ENCODE results near the gene SDCBP2.
A peak's percentile ranks its signal among the peaks of the same experiment; 100 is the strongest.

The SDCBP2 gene

DNA sequence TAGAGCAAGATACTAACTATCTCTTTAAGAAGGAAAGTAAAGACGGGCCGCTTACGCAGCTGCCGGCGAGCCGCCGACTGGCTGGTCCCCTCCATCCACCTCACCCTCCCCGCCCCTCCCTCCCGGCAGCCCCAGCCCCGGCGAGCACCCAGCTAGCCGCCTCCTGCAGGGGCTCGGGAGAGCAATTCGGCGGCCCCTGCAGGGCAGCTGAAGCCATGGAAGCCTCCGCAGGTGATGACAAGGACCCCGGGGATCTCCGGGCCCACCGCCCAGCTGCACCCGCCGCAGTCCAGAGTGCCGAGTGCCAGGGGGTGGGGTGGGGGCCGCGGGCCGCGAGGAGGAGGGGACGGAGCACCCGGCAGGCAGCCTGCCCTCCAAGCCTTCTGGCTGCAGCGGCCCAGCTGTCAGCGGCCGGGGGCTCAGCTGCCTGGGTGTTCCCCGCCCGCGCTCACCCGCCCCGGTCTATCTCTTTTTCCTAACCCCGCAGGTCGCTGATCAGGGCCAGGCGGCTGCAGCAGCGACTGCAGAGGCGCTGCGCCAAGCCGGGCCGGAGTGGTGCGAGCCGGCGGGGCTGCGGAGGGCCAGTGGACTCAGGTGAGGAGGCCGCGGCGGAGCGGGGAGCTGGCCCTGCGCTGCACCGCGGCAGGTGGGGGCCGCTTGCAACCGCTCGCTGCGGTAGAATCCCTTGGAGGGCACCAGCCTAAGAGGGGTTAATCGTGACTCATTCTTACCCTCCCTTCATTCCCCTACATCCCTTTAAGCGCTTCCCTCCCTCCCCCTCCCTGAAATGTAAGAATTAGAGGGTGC lies 62.6 kb downstream of the SDCBP2 start, which contains the start of gene SNPH:
TSS of gene SNPH (plus strand) at position 128 of the 807 bp plus-strand sequence. CDS start 29,946 bp downstream, outside the sequence.
- Histone ChIP-seq H3K4me1 (no peaks in the 10 kb centered on the region), H3K27me3 (no peaks in the 10 kb centered on the region), H3K4me3 (ENCODE audit: low read depth, low read length) (peak within 1 kb of the TSS; percentile 28), H3K36me3 (no peaks in the 10 kb centered on the region), H3K9me3 (no peaks in the 10 kb centered on the region)
- TF ChIP-seq, protein P1, sequence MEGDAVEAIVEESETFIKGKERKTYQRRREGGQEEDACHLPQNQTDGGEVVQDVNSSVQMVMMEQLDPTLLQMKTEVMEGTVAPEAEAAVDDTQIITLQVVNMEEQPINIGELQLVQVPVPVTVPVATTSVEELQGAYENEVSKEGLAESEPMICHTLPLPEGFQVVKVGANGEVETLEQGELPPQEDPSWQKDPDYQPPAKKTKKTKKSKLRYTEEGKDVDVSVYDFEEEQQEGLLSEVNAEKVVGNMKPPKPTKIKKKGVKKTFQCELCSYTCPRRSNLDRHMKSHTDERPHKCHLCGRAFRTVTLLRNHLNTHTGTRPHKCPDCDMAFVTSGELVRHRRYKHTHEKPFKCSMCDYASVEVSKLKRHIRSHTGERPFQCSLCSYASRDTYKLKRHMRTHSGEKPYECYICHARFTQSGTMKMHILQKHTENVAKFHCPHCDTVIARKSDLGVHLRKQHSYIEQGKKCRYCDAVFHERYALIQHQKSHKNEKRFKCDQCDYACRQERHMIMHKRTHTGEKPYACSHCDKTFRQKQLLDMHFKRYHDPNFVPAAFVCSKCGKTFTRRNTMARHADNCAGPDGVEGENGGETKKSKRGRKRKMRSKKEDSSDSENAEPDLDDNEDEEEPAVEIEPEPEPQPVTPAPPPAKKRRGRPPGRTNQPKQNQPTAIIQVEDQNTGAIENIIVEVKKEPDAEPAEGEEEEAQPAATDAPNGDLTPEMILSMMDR (IDR thresholded peaks at IDR 0.05; ENCODE audit: low read depth, low read length), result no peak
- peak; percentile 25 for DNase-seq

DNA sequence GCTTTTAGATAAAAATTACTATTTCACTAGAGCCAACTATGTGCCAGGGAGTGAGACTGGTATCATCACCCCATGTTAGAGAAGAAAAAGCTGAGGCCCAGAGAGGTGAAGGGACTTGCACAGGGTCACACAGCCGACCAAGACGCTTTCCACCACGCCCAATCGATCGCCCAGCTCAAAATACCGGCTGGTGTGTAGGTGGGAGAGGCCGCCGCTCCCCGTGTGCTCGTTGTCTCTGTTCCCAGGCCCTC lies 63.1 kb downstream of the SDCBP2 start:
- H3K36me3 ChIP-seq, result no peaks in the 10 kb centered on the region
- H3K9me3 ChIP-seq, result no peaks in the 10 kb centered on the region
- peak overlapping the region; percentile 28 for H3K4me3 ChIP-seq (ENCODE audit: low read depth, low read length)
- no peak for DNase-seq
- H3K27me3 ChIP-seq, result no peaks in the 10 kb centered on the region
- TF ChIP-seq, protein P1 (IDR thresholded peaks at IDR 0.05; ENCODE audit: low read depth, low read length), result no peak
- H3K4me1 ChIP-seq, result no peaks in the 10 kb centered on the region

DNA sequence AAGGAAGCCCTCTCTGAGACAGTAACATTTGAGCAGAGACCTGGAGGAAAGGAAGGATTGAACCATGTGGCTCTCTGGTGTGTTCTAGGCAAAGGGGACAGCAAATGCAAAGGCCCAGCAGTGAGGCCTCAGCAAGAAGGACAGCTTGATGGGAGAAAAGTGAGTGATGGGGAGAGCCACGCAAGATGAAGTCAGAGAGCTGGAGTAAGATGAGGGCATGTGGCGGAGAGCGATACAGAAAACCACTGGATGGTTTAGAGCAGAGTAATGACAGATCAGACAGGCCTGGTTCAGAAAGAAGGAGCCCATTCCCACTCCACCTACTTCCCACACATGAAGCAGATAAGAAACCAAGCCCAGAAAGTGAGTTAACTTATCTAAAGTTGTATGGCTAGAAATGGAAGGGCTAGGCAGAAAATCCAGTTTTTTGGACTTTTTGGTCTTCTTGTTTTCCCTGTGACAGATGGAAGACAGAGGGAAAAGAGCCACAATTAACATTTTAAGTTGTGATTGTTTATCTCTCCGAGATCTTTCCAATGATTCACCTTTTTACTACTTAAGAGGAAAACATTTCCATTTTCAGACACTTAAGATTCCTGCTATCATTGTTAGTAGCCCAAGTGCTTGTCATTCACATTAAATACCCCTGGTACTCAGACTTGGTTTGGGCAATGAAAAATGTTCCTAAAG lies 63.6 kb downstream of the SDCBP2 start:
- TF ChIP-seq, protein P1 (IDR thresholded peaks at IDR 0.05; ENCODE audit: low read depth, low read length), result no peak
- Histone ChIP-seq H3K9me3 (no peaks in the 10 kb centered on the region), H3K36me3 (no peaks in the 10 kb centered on the region), H3K4me3 (ENCODE audit: low read depth, low read length) (no peak overlapping the region), H3K4me1 (no peaks in the 10 kb centered on the region), H3K27me3 (no peaks in the 10 kb centered on the region)
- no peak for DNase-seq

DNA sequence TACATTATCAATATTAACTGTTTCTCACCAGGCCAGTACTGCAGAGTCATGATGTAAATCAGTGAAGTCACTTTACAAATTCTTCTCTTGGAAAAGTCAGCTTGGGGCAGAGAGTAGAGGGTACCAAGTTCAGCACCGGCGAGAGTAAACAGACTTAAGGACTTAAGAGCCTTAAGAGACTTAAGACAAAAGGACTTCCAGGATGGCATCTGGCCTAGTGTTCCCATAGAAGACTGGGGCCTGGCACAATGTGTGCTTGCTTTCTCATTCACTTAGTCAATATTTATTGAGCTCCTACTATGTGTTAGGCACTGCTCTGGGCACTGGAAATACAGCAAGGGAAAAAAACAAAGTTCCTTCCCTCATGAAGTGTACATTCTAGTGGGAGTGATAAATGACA lies 64.2 kb downstream of the SDCBP2 start:
- no peak overlapping the region for H3K4me3 ChIP-seq (ENCODE audit: low read depth, low read length)
- H3K36me3 ChIP-seq, result no peaks in the 10 kb centered on the region
- no peaks in the 10 kb centered on the region for H3K9me3 ChIP-seq
- H3K4me1 ChIP-seq, result no peaks in the 10 kb centered on the region
- H3K27me3 ChIP-seq, result no peaks in the 10 kb centered on the region
- TF ChIP-seq, protein P1 (IDR thresholded peaks at IDR 0.05; ENCODE audit: low read depth, low read length), result no peak
- DNase-seq, result no peak

DNA sequence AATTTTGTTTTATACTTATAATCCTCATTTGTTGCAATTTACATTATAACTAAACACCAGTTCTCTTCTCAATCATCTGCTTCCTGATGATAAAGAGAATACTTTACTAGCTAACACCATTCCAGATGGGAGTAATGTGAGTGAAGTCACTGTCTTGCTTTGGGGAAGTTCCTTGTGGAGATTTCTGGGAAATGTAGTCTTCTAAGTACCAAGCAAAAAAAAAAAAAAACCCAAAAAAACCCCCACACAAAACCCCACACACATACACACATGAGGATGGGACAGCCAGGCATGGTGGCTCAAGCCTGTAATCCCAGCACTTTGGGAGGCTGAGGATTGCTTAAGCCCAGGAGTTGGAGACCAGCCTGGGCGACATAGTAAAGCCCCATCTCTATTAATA lies 65.1 kb downstream of the SDCBP2 start:
- H3K9me3 ChIP-seq, result no peaks in the 10 kb centered on the region
- H3K36me3 ChIP-seq, result no peaks in the 10 kb centered on the region
- TF ChIP-seq, protein P1 (IDR thresholded peaks at IDR 0.05; ENCODE audit: low read depth, low read length), result no peak
- no peak overlapping the region for H3K4me3 ChIP-seq (ENCODE audit: low read depth, low read length)
- no peaks in the 10 kb centered on the region for H3K4me1 ChIP-seq
- no peak for DNase-seq
- H3K27me3 ChIP-seq, result no peaks in the 10 kb centered on the region

Data from BE2C (cell line).